ENCODE measurements around the gene MRTFB.
A peak's percentile ranks its signal among the peaks of the same experiment; 100 is the strongest.
"Not testable (repeated sequence)": the region's sequence is repeated elsewhere in the genome, so short reads cannot be mapped to it uniquely, and the experiment has no call there.

The MRTFB gene

GRCh38 chr16:14135704-14136103, 64.6 kb downstream of the MRTFB start:
- no peak for DNase-seq

- no peak for DNase-seq
Observed at GRCh38 chr16:14139872-14140271, 68.8 kb downstream of the MRTFB start.

- no peak for DNase-seq
Observed at GRCh38 chr16:14140923-14141322, 69.8 kb downstream of the MRTFB start.

GRCh38 chr16:14146445-14146844, 75.3 kb downstream of the MRTFB start:
- no peak for DNase-seq

- no peak for DNase-seq
Observed at GRCh38 chr16:14148016-14148415, 76.9 kb downstream of the MRTFB start.

GRCh38 chr16:14148569-14148968, 77.5 kb downstream of the MRTFB start:
- no peak for DNase-seq

GRCh38 chr16:14150796-14151195, 79.7 kb downstream of the MRTFB start:
- DNase-seq = no peak

GRCh38 chr16:14151256-14152030, 80.3 kb downstream of the MRTFB start:
- no peak for DNase-seq

- no peak for DNase-seq
Observed at GRCh38 chr16:14155572-14156190, 84.6 kb downstream of the MRTFB start.

GRCh38 chr16:14164916-14165662, 94.0 kb downstream of the MRTFB start:
- no peak for DNase-seq

GRCh38 chr16:14168146-14168545, 97.0 kb downstream of the MRTFB start:
- no peak for DNase-seq

GRCh38 chr16:14172200-14172809, 101.2 kb downstream of the MRTFB start:
- DNase-seq = no peak

GRCh38 chr16:14175086-14175485, 104.0 kb downstream of the MRTFB start:
- no peak for DNase-seq

GRCh38 chr16:14177704-14178103, 106.6 kb downstream of the MRTFB start:
- no peak for DNase-seq

- DNase-seq = no peak
Observed at GRCh38 chr16:14179116-14179515, 108.0 kb downstream of the MRTFB start.

- no peak for DNase-seq
Observed at GRCh38 chr16:14180481-14180944, 109.4 kb downstream of the MRTFB start.

GRCh38 chr16:14181371-14182050, 110.4 kb downstream of the MRTFB start:
- no peak for DNase-seq

GRCh38 chr16:14182999-14183398, 111.9 kb downstream of the MRTFB start:
- DNase-seq = no peak

GRCh38 chr16:14183962-14184361, 112.8 kb downstream of the MRTFB start:
- not testable (repeated sequence) for DNase-seq

GRCh38 chr16:14186007-14186794, 115.1 kb downstream of the MRTFB start:
- DNase-seq = peak; percentile 76

GRCh38 chr16:14186795-14187221, 115.7 kb downstream of the MRTFB start:
- DNase-seq = peak; percentile 49

Data from NCI-H748 treated with DMSO at 0.1 percent for 48 hours (cell line).